ENCODE results near the gene BEND5.

DNA sequence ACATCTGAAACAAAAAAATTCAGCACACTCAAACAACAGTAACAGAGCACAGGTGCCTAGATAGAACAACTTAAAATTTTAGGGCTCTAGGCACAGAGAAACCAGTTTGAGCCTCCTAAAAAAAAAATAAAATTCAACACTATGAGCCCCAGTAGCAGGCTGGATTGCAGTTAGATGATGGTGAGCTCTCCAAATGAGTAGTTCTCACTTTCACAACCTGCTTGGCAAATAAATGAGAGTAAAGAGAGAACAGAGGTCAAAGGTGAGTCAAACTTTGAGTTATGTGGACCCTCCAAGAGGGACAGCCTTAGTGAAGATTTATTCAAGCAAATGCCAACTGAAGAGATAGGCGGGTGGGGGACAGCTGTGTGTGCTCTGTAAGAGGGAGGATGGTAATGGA lies 3.6 kb downstream of the BEND5 start:
- TF ChIP-seq, protein P1, sequence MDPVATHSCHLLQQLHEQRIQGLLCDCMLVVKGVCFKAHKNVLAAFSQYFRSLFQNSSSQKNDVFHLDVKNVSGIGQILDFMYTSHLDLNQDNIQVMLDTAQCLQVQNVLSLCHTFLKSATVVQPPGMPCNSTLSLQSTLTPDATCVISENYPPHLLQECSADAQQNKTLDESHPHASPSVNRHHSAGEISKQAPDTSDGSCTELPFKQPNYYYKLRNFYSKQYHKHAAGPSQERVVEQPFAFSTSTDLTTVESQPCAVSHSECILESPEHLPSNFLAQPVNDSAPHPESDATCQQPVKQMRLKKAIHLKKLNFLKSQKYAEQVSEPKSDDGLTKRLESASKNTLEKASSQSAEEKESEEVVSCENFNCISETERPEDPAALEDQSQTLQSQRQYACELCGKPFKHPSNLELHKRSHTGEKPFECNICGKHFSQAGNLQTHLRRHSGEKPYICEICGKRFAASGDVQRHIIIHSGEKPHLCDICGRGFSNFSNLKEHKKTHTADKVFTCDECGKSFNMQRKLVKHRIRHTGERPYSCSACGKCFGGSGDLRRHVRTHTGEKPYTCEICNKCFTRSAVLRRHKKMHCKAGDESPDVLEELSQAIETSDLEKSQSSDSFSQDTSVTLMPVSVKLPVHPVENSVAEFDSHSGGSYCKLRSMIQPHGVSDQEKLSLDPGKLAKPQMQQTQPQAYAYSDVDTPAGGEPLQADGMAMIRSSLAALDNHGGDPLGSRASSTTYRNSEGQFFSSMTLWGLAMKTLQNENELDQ (tag by site-specific recombination; IDR thresholded peaks at IDR 0.05; ENCODE audit: low read depth) = no peak
- TF ChIP-seq YY1 (tag by site-specific recombination; IDR thresholded peaks at IDR 0.05) = no peak

Data from HEK293 (cell line).